Hepatocyte (in vitro differentiated cells): ENCODE results near the gene ATP6AP1. TPM values are rescaled to one million over a fixed set of nuclear protein-coding genes. Genes with fewer than 3 reads are reported as not detected.

Experiments
- DNase-seq: peaks from one replicate; pipeline ENCODE4 v3.0.0-alpha.2; 2016; ENCODE audit warnings: low spot score
- H2AFZ ChIP-seq: fragments of 200-600 bp; sonication (generic); 2 replicates; pipeline ENCODE4 v1.6.0; 2016; ENCODE audit warnings: antibody characterized with exemption, mild to moderate bottlenecking
- H3K27ac ChIP-seq: fragments of 200-600 bp; sonication (generic); 2 replicates; pipeline ENCODE4 v1.5.1; 2016; ENCODE audit warnings: mild to moderate bottlenecking
- H3K27me3 ChIP-seq: fragments of 200-600 bp; sonication (generic); 2 replicates; pipeline ENCODE4 v1.6.1; 2016
- H3K36me3 ChIP-seq: fragments of 200-600 bp; sonication (generic); replicated peaks from 2 replicates; pipeline ENCODE4 v1.5.1; 2016; ENCODE audit warnings: low read depth; ENCODE audit not compliant: insufficient read depth
- H3K4me1 ChIP-seq: fragments of 200-600 bp; sonication (generic); 2 replicates; pipeline ENCODE4 v1.5.1; 2016; ENCODE audit warnings: mild to moderate bottlenecking, moderate library complexity; ENCODE audit not compliant: insufficient read depth
- H3K4me2 ChIP-seq: fragments of 200-600 bp; sonication (generic); 2 replicates; pipeline ENCODE4 v1.6.0; 2016
- H3K4me3 ChIP-seq: fragments of 200-600 bp; sonication (generic); 2 replicates; pipeline ENCODE4 v1.5.1; 2016; ENCODE audit warnings: mild to moderate bottlenecking
- H3K79me2 ChIP-seq: fragments of 200-600 bp; sonication (generic); 2 replicates; pipeline ENCODE4 v1.6.0; 2017; ENCODE audit warnings: mild to moderate bottlenecking
- H3K9me2 ChIP-seq: fragments of 200-600 bp; sonication (generic); replicated peaks from 2 replicates; pipeline ENCODE4 v1.6.0; 2017; ENCODE audit warnings: mild to moderate bottlenecking; ENCODE audit not compliant: insufficient read depth
- H3K9me3 ChIP-seq: fragments of 200-600 bp; sonication (generic); 2 replicates; pipeline ENCODE4 v1.5.1; 2016; ENCODE audit warnings: low read depth, mild to moderate bottlenecking
- H4K20me1 ChIP-seq: fragments of 200-600 bp; sonication (generic); 2 replicates; pipeline ENCODE4 v1.6.0; 2016; ENCODE audit warnings: mild to moderate bottlenecking; ENCODE audit not compliant: insufficient read depth, poor library complexity, severe bottlenecking
- CTCF ChIP-seq: fragments of 200-600 bp; sonication (generic); IDR thresholded peaks from 2 replicates; pipeline ENCODE4 v1.5.1; 2016; ENCODE audit warnings: antibody characterized with exemption, mild to moderate bottlenecking; ENCODE audit not compliant: poor library complexity
- EZH2 ChIP-seq: fragments of 200-600 bp; sonication (generic); IDR thresholded peaks from 2 replicates; pipeline ENCODE4 v1.6.1; 2016; ENCODE audit warnings: antibody characterized with exemption, mild to moderate bottlenecking, borderline replicate concordance
- EZH2phosphoT487 ChIP-seq: fragments of 200-600 bp; sonication (generic); IDR thresholded peaks from one replicate; pipeline ENCODE4 v1.6.1; 2018; ENCODE audit warnings: antibody characterized with exemption, mild to moderate bottlenecking, low read depth, moderate library complexity; ENCODE audit not compliant: unreplicated experiment, severe bottlenecking
- WGBS: methylation state at CpG from one replicate; pipeline ENCODE4 v1.1.6; 2016; ENCODE audit warnings: low lambda C conversion rate; ENCODE audit errors: missing lambda C conversion rate; 5-methylcytosine and 5-hydroxymethylcytosine counted together
- polyA plus RNA-seq: library from polyadenylated mRNA; unstranded; fragments of >200 nt; fragmentation: Nextera tagmentation; extraction: Ambion mirVana; gene quantifications from 2 replicates; pipeline ENCODE4 v1.2.1, GENCODE V29; 2016
- total RNA-seq: library from RNA; depleted of rRNA; stranded (reverse); fragments of >200 nt; gene quantifications from 2 replicates; pipeline ENCODE4 v1.2.3, GENCODE V29; 2014

Gene ATP6AP1
- total and polyA plus RNA-seq, 2 experiments from 2014 or later, result 131 to 268 TPM

- H3K79me2 ChIP-seq, result no peaks in the 10 kb centered on the region
- no peak overlapping the region for H2AFZ ChIP-seq
- H3K27ac ChIP-seq, result no peak overlapping the region
These were observed 15.3 kb upstream of the ATP6AP1 start for GRCh38 chrX:154413142-154413541.

GRCh38 chrX:154417157-154417556, 11.3 kb upstream of the ATP6AP1 start:
- WGBS, result 59% methylated on average over 7 of the region's 7 CpGs
- Histone ChIP-seq H3K4me2 (no peak overlapping the region), H3K36me3 (no peaks in the 10 kb centered on the region), H3K27me3 (no peaks in the 10 kb centered on the region), H2AFZ (no peak overlapping the region), H3K4me3 (no peak overlapping the region), H3K4me1 (no peaks in the 10 kb centered on the region), H3K9me2 (no peaks in the 10 kb centered on the region), H3K79me2 (no peaks in the 10 kb centered on the region), H3K9me3 (no peaks in the 10 kb centered on the region), H3K27ac (no peak overlapping the region), H4K20me1 (no peaks in the 10 kb centered on the region)
- no peak for DNase-seq
- no peak for TF ChIP-seq CTCF
- TF ChIP-seq EZH2, result no peak
- TF ChIP-seq EZH2phosphoT487, result no peak

More at GRCh38 chrX:154413142-154413541, 15.3 kb upstream of the ATP6AP1 start:
- Histone ChIP-seq H3K4me3 (no peak overlapping the region), H3K9me3 (no peaks in the 10 kb centered on the region), H3K4me1 (no peaks in the 10 kb centered on the region), H3K9me2 (no peaks in the 10 kb centered on the region), H3K4me2 (no peak overlapping the region), H4K20me1 (no peaks in the 10 kb centered on the region), H3K36me3 (no peaks in the 10 kb centered on the region), H3K27me3 (no peaks in the 10 kb centered on the region)
- no peak for DNase-seq
- TF ChIP-seq CTCF (no peak), EZH2 (no peak), EZH2phosphoT487 (no peak)
- WGBS, result 91% methylated on average over 8 of the region's 8 CpGs

- Histone ChIP-seq H3K27ac (no peak overlapping the region), H2AFZ (no peak overlapping the region), H3K9me3 (no peaks in the 10 kb centered on the region), H3K4me1 (no peaks in the 10 kb centered on the region), H3K4me3 (no peak overlapping the region), H4K20me1 (no peaks in the 10 kb centered on the region), H3K27me3 (no peaks in the 10 kb centered on the region), H3K4me2 (no peak overlapping the region), H3K36me3 (no peaks in the 10 kb centered on the region), H3K9me2 (no peaks in the 10 kb centered on the region), H3K79me2 (no peaks in the 10 kb centered on the region)
- TF ChIP-seq CTCF (no peak), EZH2 (no peak), EZH2phosphoT487 (no peak)
- no peak for DNase-seq
- 88% methylated on average over 8 of the region's 8 CpGs for WGBS
These were observed 9.3 kb upstream of the ATP6AP1 start for GRCh38 chrX:154419189-154419588.
